Fibroblast of mammary gland (primary cell): ENCODE data around the gene IPO13.

ENCODE experiments used
- DNase-seq: peaks from one replicate; pipeline ENCODE4 v3.0.0-alpha.2; 2010; ENCODE audit warnings: low read depth
- H3K4me3 ChIP-seq: 2 replicates; pipeline ENCODE4 v1.5.1; 2011; ENCODE audit warnings: low read depth, mild to moderate bottlenecking, low read length, moderate library complexity; ENCODE audit not compliant: control insufficient read depth
- TF ChIP-seq, protein P1 (sequence below): conservative IDR thresholded peaks from 2 replicates; pipeline ENCODE4 v1.5.1; 2011; ENCODE audit warnings: low read depth, low read length, inconsistent platforms; ENCODE audit not compliant: control insufficient read depth, insufficient read depth

Gene IPO13

DNA sequence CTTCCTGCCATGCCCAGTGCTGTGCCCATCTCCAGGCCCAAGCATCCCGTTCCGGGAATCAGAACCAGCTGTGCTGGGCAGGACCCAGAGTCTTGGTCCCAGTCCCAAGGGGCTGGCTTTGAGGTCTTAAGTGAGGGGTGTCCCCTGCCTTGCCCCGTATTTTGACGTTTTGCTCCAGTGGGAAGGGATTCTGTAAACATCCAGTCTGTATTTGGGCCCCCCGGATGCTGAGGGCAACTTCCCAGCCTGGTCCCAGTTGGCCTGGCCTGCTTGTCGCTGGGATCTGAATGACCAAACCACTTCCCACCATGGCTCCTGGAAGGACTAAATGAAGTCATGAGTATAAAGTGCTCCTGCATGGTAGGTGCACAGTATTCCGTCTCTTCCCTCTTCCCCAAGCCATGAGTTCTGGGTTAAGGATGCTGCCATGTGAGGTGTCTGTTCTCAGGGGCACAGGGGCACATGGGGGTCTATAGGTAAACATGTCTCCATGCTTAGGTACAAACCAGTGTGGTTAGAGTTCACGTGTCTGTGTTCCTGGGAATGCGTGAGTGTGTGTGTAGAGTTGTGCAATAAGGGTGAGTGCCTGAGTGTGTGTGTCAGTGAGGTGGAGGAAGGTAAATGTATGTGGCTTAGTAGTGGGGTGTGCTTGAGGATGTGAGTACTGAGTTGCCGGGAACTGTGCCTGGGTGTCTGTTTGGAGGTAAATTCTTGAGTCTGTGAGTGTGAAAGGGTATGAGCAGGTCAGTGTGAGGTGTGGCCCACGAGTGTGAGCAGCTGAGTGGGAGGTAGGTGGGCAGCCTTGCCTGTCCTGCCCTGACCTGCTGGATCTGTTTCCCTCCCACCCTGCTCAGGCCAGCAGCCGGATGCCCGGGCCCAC, 33.7 kb downstream of the IPO13 start:
- H3K4me3 ChIP-seq: peak overlapping the region; percentile 66
- DNase-seq: peak; percentile 58
- TF ChIP-seq, protein P1, sequence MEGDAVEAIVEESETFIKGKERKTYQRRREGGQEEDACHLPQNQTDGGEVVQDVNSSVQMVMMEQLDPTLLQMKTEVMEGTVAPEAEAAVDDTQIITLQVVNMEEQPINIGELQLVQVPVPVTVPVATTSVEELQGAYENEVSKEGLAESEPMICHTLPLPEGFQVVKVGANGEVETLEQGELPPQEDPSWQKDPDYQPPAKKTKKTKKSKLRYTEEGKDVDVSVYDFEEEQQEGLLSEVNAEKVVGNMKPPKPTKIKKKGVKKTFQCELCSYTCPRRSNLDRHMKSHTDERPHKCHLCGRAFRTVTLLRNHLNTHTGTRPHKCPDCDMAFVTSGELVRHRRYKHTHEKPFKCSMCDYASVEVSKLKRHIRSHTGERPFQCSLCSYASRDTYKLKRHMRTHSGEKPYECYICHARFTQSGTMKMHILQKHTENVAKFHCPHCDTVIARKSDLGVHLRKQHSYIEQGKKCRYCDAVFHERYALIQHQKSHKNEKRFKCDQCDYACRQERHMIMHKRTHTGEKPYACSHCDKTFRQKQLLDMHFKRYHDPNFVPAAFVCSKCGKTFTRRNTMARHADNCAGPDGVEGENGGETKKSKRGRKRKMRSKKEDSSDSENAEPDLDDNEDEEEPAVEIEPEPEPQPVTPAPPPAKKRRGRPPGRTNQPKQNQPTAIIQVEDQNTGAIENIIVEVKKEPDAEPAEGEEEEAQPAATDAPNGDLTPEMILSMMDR: no peak

DNA sequence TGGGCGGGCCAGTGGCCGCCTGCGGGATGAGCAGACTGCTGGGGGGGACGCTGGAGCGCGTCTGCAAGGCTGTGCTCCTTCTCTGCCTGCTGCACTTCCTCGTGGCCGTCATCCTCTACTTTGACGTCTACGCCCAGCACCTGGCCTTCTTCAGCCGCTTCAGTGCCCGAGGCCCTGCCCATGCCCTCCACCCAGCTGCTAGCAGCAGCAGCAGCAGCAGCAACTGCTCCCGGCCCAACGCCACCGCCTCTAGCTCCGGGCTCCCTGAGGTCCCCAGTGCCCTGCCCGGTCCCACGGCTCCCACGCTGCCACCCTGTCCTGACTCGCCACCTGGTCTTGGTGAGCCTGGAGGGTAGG, 34.4 kb downstream of the IPO13 start:
- TF ChIP-seq, protein P1: no peak
- no peak for DNase-seq
- peak overlapping the region; percentile 66 for H3K4me3 ChIP-seq

DNA sequence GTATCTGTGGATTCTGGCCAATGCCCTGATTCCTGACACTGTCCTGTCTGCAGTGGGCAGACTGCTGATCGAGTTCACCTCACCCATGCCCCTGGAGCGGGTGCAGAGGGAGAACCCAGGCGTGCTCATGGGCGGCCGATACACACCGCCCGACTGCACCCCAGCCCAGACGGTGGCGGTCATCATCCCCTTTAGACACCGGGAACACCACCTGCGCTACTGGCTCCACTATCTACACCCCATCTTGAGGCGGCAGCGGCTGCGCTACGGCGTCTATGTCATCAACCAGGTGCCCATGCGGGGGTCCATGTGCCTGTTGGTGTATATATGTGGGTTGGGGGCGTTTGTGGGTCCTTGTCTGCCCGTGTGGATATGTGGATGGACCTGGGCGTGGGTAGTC, 34.9 kb downstream of the IPO13 start:
- no peak overlapping the region for H3K4me3 ChIP-seq
- TF ChIP-seq, protein P1: no peak
- DNase-seq: no peak

DNA sequence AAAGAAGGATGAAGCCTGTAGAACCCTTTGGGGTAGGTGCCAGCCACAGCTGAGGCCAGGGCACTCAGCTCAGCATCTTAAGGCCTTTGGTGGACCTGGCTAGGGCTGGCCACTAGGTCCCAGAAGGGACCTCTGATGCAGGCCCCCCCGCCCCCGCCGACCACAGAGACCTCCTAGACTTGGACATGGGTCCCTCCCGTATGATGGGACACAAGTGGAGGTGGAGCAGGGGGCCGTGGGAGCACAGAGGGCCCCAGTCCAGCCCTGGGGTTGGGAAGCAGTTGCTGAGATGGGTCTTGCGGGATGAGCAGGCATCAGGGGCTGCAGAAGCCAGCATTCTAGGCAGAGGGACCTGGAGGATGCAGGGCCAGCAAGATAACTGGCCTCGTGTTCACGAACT, 35.5 kb downstream of the IPO13 start:
- H3K4me3 ChIP-seq: no peak overlapping the region
- DNase-seq: no peak
- TF ChIP-seq, protein P1: no peak

DNA sequence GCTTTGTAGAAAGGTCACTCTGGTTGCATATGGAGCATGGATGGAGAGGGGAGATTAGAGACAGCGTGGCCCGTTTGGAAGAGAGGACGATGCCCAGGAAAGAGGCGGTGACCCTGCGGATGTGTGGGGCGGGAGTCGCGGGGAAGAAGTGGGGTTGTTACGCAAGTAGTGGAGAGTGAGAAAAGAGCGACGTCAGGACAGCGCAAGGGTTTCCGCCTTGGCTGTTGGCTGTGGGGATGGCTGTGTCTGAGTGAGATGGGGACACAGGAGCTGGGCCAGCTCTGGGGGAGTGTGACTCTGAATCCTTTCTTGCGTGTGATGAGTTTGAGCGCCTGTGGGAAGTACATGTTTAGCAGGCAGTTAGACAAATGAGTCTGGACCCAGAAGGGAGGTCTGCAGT, 36.1 kb downstream of the IPO13 start:
- peak; percentile 49 for DNase-seq
- TF ChIP-seq, protein P1: no peak
- H3K4me3 ChIP-seq: no peak overlapping the region

DNA sequence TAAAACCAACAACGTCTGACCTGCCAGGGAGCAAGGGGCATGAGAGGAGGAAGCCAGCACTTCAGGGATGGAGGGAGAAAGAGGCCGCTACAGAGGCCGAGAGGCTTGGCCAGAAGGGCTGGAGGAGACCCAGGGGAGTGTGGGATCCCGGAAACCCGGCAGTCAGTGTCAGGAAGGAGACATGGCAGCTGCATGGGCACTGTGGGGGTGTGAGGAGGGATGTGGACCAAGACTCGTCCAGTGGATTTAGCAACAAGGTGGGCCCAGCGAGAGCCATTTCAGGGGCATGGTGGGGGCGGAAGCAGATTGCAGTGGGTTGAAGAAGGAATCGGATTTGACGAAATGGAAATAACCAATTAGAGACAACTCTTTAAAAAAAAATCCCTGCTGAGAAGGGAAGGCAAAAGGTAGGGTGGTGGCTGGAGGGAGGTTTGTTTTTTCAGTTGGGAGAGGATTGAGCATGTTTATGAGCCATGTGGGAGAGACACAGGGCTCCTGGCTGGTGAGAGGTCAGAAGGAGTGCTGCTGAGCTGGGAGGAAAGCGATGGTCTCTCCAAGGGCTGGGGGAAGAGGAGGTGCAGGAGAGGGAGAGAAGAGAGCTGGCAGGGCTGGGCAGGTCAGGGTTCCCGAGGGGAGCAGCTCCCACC, 36.6 kb downstream of the IPO13 start:
- TF ChIP-seq, protein P1: no peak
- no peak overlapping the region for H3K4me3 ChIP-seq
- no peak for DNase-seq
